Measurements from ENCODE around the gene LRRC55.

- TF ChIP-seq POLR2A (IDR thresholded peaks at IDR 0.05; ENCODE audit: low read depth, low read length) = no peak
- no peak for TF ChIP-seq TAF1 (IDR thresholded peaks at IDR 0.05; ENCODE audit: borderline replicate concordance, low read depth, low read length)
These were observed 17.4 kb upstream of the LRRC55 start for GRCh38 chr11:57164317-57164716.

All from GM12892 (cell line).